Caco-2 (cell line): Measurements from ENCODE around the gene MTMR12. TPM values are rescaled to one million over a fixed set of nuclear protein-coding genes. Genes with fewer than 3 reads are reported as not detected.

Experiments used
- BruUV-seq: library from RNA; stranded (reverse); fragments of 400-500 nt; replicated peaks from 2 replicates; lab custom pipeline; 2021; lab: Mats Ljungman, UMichigan
- CTCF ChIA-PET: fragments of 300-600 bp; sonication (Branson Sonifier 250); formaldehyde crosslinking; loops from one replicate; lab custom pipeline; 2022; ENCODE audit warnings: antibody characterized with exemption; lab: Charles Lee
- POLR2A ChIA-PET: fragments of 300-600 bp; sonication (Branson Sonifier 250); formaldehyde crosslinking; loops from one replicate; lab custom pipeline; 2022; ENCODE audit warnings: antibody characterized with exemption; lab: Charles Lee
- DNase-seq, 2 experiments: peaks; one replicate each; pipeline versions ENCODE4 v3.0.0 to v3.0.0-alpha.2; 2020 to 2022
- H3K27me3 ChIP-seq: replicated peaks from 2 replicates; pipeline ENCODE4 v1.6.0; 2011; ENCODE audit warnings: low read length; ENCODE audit not compliant: control insufficient read depth, insufficient read depth
- H3K36me3 ChIP-seq: 2 replicates; pipeline ENCODE4 v1.5.1; 2011; ENCODE audit warnings: low read length; ENCODE audit not compliant: control insufficient read depth, insufficient read depth
- H3K4me1 ChIP-seq: fragments of 250-450 bp; sonication (Bioruptor Pico); 2 replicates; pipeline ENCODE4 v1.5.1; 2020; ENCODE audit warnings: mild to moderate bottlenecking
- H3K4me3 ChIP-seq: 2 replicates; pipeline ENCODE4 v1.5.1; 2011; ENCODE audit warnings: low read depth, mild to moderate bottlenecking, control low read depth, low read length
- H3K9me3 ChIP-seq: fragments of 250-450 bp; sonication (Bioruptor Pico); 2 replicates; pipeline ENCODE4 v1.5.1; 2020; ENCODE audit warnings: mild to moderate bottlenecking, moderate library complexity
- H3K27ac Mint-ChIP-seq: one replicate; pipeline ENCODE4 v1.8.0; 2022; ENCODE audit warnings: mixed read lengths; ENCODE audit not compliant: unreplicated experiment
- H3K27me3 Mint-ChIP-seq: one replicate; pipeline ENCODE4 v1.8.0; 2022; ENCODE audit warnings: mixed read lengths; ENCODE audit not compliant: insufficient read depth, unreplicated experiment
- H3K36me3 Mint-ChIP-seq: one replicate; pipeline ENCODE4 v1.8.0; 2022; ENCODE audit warnings: mild to moderate bottlenecking, mixed read lengths; ENCODE audit not compliant: insufficient read depth, unreplicated experiment
- H3K4me1 Mint-ChIP-seq: one replicate; pipeline ENCODE4 v1.8.0; 2022; ENCODE audit warnings: low read depth, mixed read lengths; ENCODE audit not compliant: unreplicated experiment
- H3K4me3 Mint-ChIP-seq: one replicate; pipeline ENCODE4 v1.8.0; 2022; ENCODE audit warnings: mild to moderate bottlenecking, moderate library complexity, mixed read lengths; ENCODE audit not compliant: unreplicated experiment
- H3K9me3 Mint-ChIP-seq: one replicate; pipeline ENCODE4 v1.8.0; 2022; ENCODE audit warnings: mixed read lengths; ENCODE audit not compliant: unreplicated experiment
- intact Hi-C: fragments of 100-400 bp; cut with micrococcal nuclease; formaldehyde crosslinking; loops from one replicate; pipeline ENCODE4 v1.10.0; 2022; ENCODE audit not compliant: unreplicated experiment
- total RNA-seq: library from RNA; stranded (reverse); gene quantifications from 2 replicates; pipeline ENCODE4 v1.2.3, GENCODE V29; 2022
- TF ChIP-seq, protein P1 (sequence below), 2 experiments: fragments of 200-600 bp in 1 of 2; IDR thresholded peaks; 1 replicate in 1 of 2; 2 replicates in 1 of 2; pipeline versions ENCODE4 v1.5.1 to v1.8.0; 2011 to 2022; ENCODE audit warnings: antibody characterized with exemption in 1 of 2, control low read depth in 1 of 2, inconsistent platforms in 1 of 2, low read depth in 1 of 2, low read length in 1 of 2, mild to moderate bottlenecking in 1 of 2, moderate library complexity in 1 of 2; ENCODE audit not compliant: insufficient read depth in 1 of 2, severe bottlenecking in 1 of 2, unreplicated experiment in 1 of 2

MTMR12 gene
- total RNA-seq, 1 experiment from 2014 or later: 35.1 TPM

DNA sequence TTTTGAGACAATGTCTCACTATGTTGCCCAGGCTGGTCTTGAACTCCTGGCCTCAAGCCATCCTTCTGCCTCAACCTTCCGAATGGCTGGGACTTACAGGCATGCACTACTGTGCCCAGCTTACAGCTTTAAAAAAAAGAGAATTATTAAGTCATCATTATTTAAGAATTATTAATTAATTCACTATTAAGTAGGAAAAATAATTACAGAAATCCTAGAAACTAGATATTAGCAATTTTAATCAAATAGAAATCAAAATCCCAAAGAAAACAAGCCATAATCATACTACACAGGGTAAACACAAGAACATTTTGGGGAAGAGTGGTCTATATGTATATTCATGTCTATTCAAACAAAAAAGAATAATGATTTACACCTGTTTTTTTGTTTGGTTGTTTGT lies 19.6 kb upstream of the MTMR12 start:
- H3K27ac Mint-ChIP-seq: no peak overlapping the region
- H3K4me3 Mint-ChIP-seq: no peak overlapping the region
- intact Hi-C loops: loop anchor here (5.0 kb wide), 1 partner anchor 280 kb away; no protein-coding TSS in a partner anchor
- BruUV-seq: no TSS peak
- H3K4me3 ChIP-seq: no peak overlapping the region
- no peak for DNase-seq
- H3K27me3 ChIP-seq: no peaks in the 10 kb centered on the region
- H3K36me3 ChIP-seq: no peaks in the 10 kb centered on the region
- peaks cover 10% of the 10 kb centered on the region; the same call in 1 of the 2 replicates for H3K4me1 ChIP-seq
- H3K36me3 Mint-ChIP-seq: no peaks in the 10 kb centered on the region
- ChIA-PET CTCF (no interaction called here), POLR2A (no interaction called here)
- H3K4me1 Mint-ChIP-seq: peaks cover 16% of the 10 kb centered on the region
- H3K9me3 Mint-ChIP-seq: peaks cover 21% of the 10 kb centered on the region
- TF ChIP-seq, protein P1, sequence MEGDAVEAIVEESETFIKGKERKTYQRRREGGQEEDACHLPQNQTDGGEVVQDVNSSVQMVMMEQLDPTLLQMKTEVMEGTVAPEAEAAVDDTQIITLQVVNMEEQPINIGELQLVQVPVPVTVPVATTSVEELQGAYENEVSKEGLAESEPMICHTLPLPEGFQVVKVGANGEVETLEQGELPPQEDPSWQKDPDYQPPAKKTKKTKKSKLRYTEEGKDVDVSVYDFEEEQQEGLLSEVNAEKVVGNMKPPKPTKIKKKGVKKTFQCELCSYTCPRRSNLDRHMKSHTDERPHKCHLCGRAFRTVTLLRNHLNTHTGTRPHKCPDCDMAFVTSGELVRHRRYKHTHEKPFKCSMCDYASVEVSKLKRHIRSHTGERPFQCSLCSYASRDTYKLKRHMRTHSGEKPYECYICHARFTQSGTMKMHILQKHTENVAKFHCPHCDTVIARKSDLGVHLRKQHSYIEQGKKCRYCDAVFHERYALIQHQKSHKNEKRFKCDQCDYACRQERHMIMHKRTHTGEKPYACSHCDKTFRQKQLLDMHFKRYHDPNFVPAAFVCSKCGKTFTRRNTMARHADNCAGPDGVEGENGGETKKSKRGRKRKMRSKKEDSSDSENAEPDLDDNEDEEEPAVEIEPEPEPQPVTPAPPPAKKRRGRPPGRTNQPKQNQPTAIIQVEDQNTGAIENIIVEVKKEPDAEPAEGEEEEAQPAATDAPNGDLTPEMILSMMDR (IDR thresholded peaks at IDR 0.05; ENCODE audit: insufficient read depth in 1 of 2, low read depth in 1 of 2, low read length in 1 of 2, severe bottlenecking in 1 of 2, unreplicated experiment in 1 of 2): no peak
- 0 out of 2 replicates have a peak, but pooled peaks cover 3% of the 10 kb centered on the region for H3K9me3 ChIP-seq
- no peaks in the 10 kb centered on the region for H3K27me3 Mint-ChIP-seq

DNA sequence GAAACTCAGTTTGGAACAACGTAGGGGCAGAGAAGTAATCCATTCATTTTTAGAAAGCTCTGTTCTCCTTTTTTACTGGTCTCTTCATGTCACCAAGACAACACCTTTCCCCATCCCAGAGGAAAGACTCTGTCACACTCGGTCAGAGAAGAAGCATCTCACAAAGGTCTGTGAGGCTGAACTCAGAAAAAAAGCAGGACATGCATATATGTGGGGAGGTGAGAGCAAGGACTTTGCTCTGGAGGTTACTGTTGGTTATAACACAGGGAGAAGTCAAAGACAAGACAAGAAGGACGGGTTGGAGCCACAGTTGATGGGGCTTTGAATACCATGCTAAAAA lies 19.2 kb upstream of the MTMR12 start:
- no TSS peak for BruUV-seq
- no peaks in the 10 kb centered on the region for H3K27me3 ChIP-seq
- no peaks in the 10 kb centered on the region for H3K36me3 ChIP-seq
- Mint-ChIP-seq H3K36me3 (no peaks in the 10 kb centered on the region), H3K4me1 (peaks cover 16% of the 10 kb centered on the region), H3K9me3 (peaks cover 21% of the 10 kb centered on the region), H3K4me3 (no peak overlapping the region), H3K27me3 (no peaks in the 10 kb centered on the region), H3K27ac (peak overlapping the region; percentile 45)
- TF ChIP-seq, protein P1 (IDR thresholded peaks at IDR 0.05; ENCODE audit: insufficient read depth in 1 of 2, low read depth in 1 of 2, low read length in 1 of 2, severe bottlenecking in 1 of 2, unreplicated experiment in 1 of 2): no peak
- peaks cover 10% of the 10 kb centered on the region; the same call in 1 of the 2 replicates for H3K4me1 ChIP-seq
- intact Hi-C loops: loop anchor here (5.0 kb wide), 1 partner anchor 280 kb away; no protein-coding TSS in a partner anchor
- H3K4me3 ChIP-seq: no peak overlapping the region
- 0 out of 2 replicates have a peak, but pooled peaks cover 3% of the 10 kb centered on the region for H3K9me3 ChIP-seq
- ChIA-PET CTCF (no interaction called here), POLR2A (no interaction called here)
- no peak for DNase-seq

DNA sequence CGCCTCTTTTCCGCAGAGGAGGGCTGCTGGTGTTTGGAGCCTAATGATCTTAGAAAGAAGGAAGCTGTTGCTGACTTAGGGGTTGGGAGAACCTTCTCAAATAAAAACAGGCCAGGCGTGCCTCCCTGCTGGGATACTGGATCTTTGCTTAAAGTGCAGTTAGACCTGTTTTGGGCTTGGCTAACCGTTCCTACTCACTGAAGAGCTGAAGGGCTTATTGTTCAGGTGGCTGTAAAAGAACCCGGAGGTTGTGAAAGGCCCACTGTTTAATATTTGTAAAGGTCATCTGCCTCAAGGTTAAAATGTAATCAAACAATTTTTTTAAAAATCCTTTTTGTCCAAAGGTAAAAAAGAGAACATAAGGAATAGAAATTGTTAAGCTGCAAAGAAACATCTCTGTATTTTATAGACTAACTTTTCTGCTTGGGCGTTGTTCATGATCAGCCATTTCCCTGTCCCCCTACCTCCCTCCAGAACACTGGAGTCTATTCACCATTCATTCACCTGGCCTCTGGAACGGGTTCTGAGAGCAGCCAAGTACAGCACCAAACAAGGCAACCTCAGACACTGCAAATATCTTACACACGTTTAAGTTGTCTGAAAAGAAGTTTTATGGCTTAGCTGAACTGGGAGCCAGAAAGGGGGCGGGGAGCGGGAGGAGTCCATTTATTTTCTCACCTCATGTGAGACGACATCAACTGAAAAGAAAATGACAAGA lies 18.6 kb upstream of the MTMR12 start:
- peaks cover 16% of the 10 kb centered on the region for H3K4me1 Mint-ChIP-seq
- peak overlapping the region; percentile 45 for H3K27ac Mint-ChIP-seq
- POLR2A ChIA-PET: no interaction called here

More for the DNA sequence above, 18.6 kb upstream of the MTMR12 start:
- DNase-seq: peak in 1 of 2 experiments; percentile 57
- H3K4me1 ChIP-seq: peaks cover 10% of the 10 kb centered on the region; the same call in 1 of the 2 replicates
- CTCF ChIA-PET: no interaction called here
- intact Hi-C loops: loop anchor here (5.0 kb wide), 1 partner anchor 281 kb away; no protein-coding TSS in a partner anchor
- no peaks in the 10 kb centered on the region for H3K27me3 ChIP-seq
- H3K4me3 ChIP-seq: no peak overlapping the region
- Mint-ChIP-seq H3K9me3 (peaks cover 21% of the 10 kb centered on the region), H3K36me3 (no peaks in the 10 kb centered on the region), H3K4me3 (no peak overlapping the region), H3K27me3 (no peaks in the 10 kb centered on the region)
- BruUV-seq: no TSS peak
- 0 out of 2 replicates have a peak, but pooled peaks cover 3% of the 10 kb centered on the region for H3K9me3 ChIP-seq
- no peaks in the 10 kb centered on the region for H3K36me3 ChIP-seq
- TF ChIP-seq, protein P1 (IDR thresholded peaks at IDR 0.05; ENCODE audit: insufficient read depth in 1 of 2, low read depth in 1 of 2, low read length in 1 of 2, severe bottlenecking in 1 of 2, unreplicated experiment in 1 of 2): no peak
